Activated CD8-positive, alpha-beta T cell treated with anti-CD3 and anti-CD28 coated beads, Interleukin-2, amount 10 ng/mL, durations not matched to agents 7 days and 5 days (primary cell): ENCODE results near the gene SSNA1. TPM values are rescaled to one million over a fixed set of nuclear protein-coding genes. Genes with fewer than 3 reads are reported as not detected.

Experiments used
- ATAC-seq: fragments of 150-1000 bp; cut with Tn5 transposase; one replicate; pipeline ENCODE4 v1.10.0; 2021; ENCODE audit warnings: moderate library complexity
- CTCF ChIA-PET: fragments of 350-600 bp; sonication (Branson Sonifier 250); formaldehyde crosslinking; loops from one replicate; lab custom pipeline; 2021; ENCODE audit warnings: antibody characterized with exemption; lab: Charles Lee
- POLR2A ChIA-PET: fragments of 350-600 bp; sonication (Branson Sonifier 250); formaldehyde crosslinking; loops from one replicate; lab custom pipeline; 2021; ENCODE audit warnings: antibody characterized with exemption; lab: Charles Lee
- DNase-seq: peaks from one replicate; pipeline ENCODE4 v3.0.0-alpha.2; 2020
- H3K27ac Mint-ChIP-seq: one replicate; pipeline ENCODE4 v1.8.0; 2021; ENCODE audit warnings: mild to moderate bottlenecking, mixed read lengths
- H3K27me3 Mint-ChIP-seq: one replicate; pipeline ENCODE4 v1.8.0; 2021; ENCODE audit warnings: low read depth, mixed read lengths
- H3K36me3 Mint-ChIP-seq: one replicate; pipeline ENCODE4 v1.8.0; 2021; ENCODE audit warnings: low read depth, mixed read lengths
- H3K4me1 Mint-ChIP-seq: one replicate; pipeline ENCODE4 v1.8.0; 2021; ENCODE audit warnings: low read depth, mixed read lengths
- H3K4me3 Mint-ChIP-seq: one replicate; pipeline ENCODE4 v1.8.0; 2021; ENCODE audit warnings: mild to moderate bottlenecking, mixed read lengths
- H3K9me3 Mint-ChIP-seq: one replicate; pipeline ENCODE4 v1.8.0; 2022; ENCODE audit warnings: mixed read lengths; ENCODE audit not compliant: insufficient read depth
- total RNA-seq, 2 experiments: library from RNA; stranded (reverse); gene quantifications; one replicate each; pipeline ENCODE4 v1.2.3, GENCODE V29; 2021

The SSNA1 gene
- total RNA-seq, 2 experiments from 2014 or later = 88.2 to 90.0 TPM

- ATAC-seq = no peak
- Mint-ChIP-seq H3K27ac (no peak overlapping the region), H3K36me3 (peaks cover 5% of the 10 kb centered on the region), H3K9me3 (no peaks in the 10 kb centered on the region), H3K4me1 (peaks cover 3% of the 10 kb centered on the region), H3K27me3 (peaks cover 30% of the 10 kb centered on the region), H3K4me3 (no peak overlapping the region)
- ChIA-PET CTCF (no interaction called here), POLR2A (no interaction called here)
- no peak for DNase-seq
Measured at GRCh38 chr9:137172901-137173795, 15.3 kb upstream of the SSNA1 start.

- Mint-ChIP-seq H3K36me3 (peaks cover 5% of the 10 kb centered on the region), H3K4me1 (no peaks in the 10 kb centered on the region), H3K27ac (no peak overlapping the region), H3K9me3 (no peaks in the 10 kb centered on the region), H3K4me3 (no peak overlapping the region), H3K27me3 (peaks cover 24% of the 10 kb centered on the region)
- ChIA-PET POLR2A (interaction anchor here (1.0 kb wide), 1 partner anchor 9 kb away, joined by 3 read pairs; no protein-coding TSS in a partner anchor), CTCF (no interaction called here)
- ATAC-seq = no peak
- no peak for DNase-seq
Measured at GRCh38 chr9:137173796-137174664, 14.4 kb upstream of the SSNA1 start.

GRCh38 chr9:137174722-137175293 lies 13.7 kb upstream of the SSNA1 start:
- Mint-ChIP-seq H3K27me3 (peaks cover 22% of the 10 kb centered on the region), H3K9me3 (no peaks in the 10 kb centered on the region), H3K36me3 (peaks cover 5% of the 10 kb centered on the region), H3K4me1 (no peaks in the 10 kb centered on the region), H3K27ac (no peak overlapping the region), H3K4me3 (no peak overlapping the region)
- DNase-seq (no peak), ATAC-seq (no peak)
- ChIA-PET CTCF (interaction anchor here (1.3 to 2.0 kb wide), 2 partner anchors 13 to 128 kb away, joined by 3 to 5 read pairs; no protein-coding TSS in a partner anchor), POLR2A (interaction anchor here (1.0 kb wide), 1 partner anchor 8 kb away, joined by 3 read pairs; no protein-coding TSS in a partner anchor)

GRCh38 chr9:137175345-137175961 lies 13.0 kb upstream of the SSNA1 start:
- DNase-seq = no peak
- H3K27me3 Mint-ChIP-seq = peaks cover 17% of the 10 kb centered on the region
- H3K9me3 Mint-ChIP-seq = no peaks in the 10 kb centered on the region
- H3K27ac Mint-ChIP-seq = no peak overlapping the region
- CTCF ChIA-PET = interaction anchor here (1.3 to 2.0 kb wide), 3 partner anchors 12 to 129 kb away, joined by 3 to 5 read pairs (median 3); no protein-coding TSS in a partner anchor
- no peak for ATAC-seq
- peaks cover 5% of the 10 kb centered on the region for H3K36me3 Mint-ChIP-seq
- no peaks in the 10 kb centered on the region for H3K4me1 Mint-ChIP-seq
- no peak overlapping the region for H3K4me3 Mint-ChIP-seq
- POLR2A ChIA-PET = no interaction called here

- Mint-ChIP-seq H3K27me3 (peaks cover 11% of the 10 kb centered on the region), H3K36me3 (peaks cover 5% of the 10 kb centered on the region), H3K4me1 (no peaks in the 10 kb centered on the region), H3K27ac (no peak overlapping the region), H3K9me3 (no peaks in the 10 kb centered on the region), H3K4me3 (no peak overlapping the region)
- CTCF ChIA-PET = interaction anchor here (0.7 to 2.1 kb wide), 12 partner anchors 11 to 88 kb away, joined by 3 to 11 read pairs (median 3); partner anchors contain the start of genes CYSRT1 and RNF224
- DNase-seq (peak; percentile 42), ATAC-seq (peak; percentile 54)
- POLR2A ChIA-PET = interaction anchor here (0.8 to 1.0 kb wide), 2 partner anchors 12 to 47 kb away, joined by 3 to 4 read pairs; no protein-coding TSS in a partner anchor
Measured at GRCh38 chr9:137176302-137177182, 11.9 kb upstream of the SSNA1 start.

- ATAC-seq = no peak
- ChIA-PET CTCF (no interaction called here), POLR2A (no interaction called here)
- H3K27ac Mint-ChIP-seq = no peak overlapping the region
- H3K36me3 Mint-ChIP-seq = peaks cover 9% of the 10 kb centered on the region
- H3K4me3 Mint-ChIP-seq = no peak overlapping the region
- no peaks in the 10 kb centered on the region for H3K4me1 Mint-ChIP-seq
- peaks cover 2% of the 10 kb centered on the region for H3K27me3 Mint-ChIP-seq
- H3K9me3 Mint-ChIP-seq = no peaks in the 10 kb centered on the region
- no peak for DNase-seq
Measured at GRCh38 chr9:137178201-137178938, 10.1 kb upstream of the SSNA1 start.

DNA sequence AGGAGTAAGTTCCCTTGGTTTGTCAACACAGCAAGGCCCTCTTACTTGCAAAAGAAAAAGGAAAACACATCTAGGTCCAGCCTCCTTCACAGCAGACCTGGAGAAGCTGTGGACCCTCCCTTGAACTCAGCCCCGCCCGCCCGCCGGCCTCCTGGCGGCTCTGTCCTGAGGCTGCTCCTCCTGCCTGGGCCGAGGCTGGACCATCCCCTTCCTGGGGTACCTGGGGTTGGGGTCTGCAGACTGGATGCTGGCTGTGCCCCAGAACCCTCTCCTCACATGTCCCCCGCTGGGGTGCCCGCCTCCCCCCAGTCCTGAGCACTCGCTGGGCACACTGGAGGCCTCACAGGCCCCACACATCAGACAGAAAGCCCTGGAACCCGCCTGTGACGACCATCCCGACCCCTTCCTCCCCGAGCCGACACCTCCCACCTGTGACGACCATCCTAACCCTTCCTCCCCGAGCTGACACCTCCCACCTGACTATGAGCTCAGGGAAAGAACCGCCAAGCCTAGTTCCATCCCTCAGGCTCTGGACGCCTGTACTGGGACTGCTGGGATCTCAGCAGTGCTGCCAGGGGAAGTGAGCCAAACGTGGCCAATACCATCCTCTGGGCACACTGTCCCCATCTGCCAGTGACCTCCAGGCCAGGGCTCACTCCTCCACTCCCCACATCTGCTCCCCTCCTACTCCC lies 9.4 kb upstream of the SSNA1 start:
- H3K4me3 Mint-ChIP-seq = no peak overlapping the region
- ChIA-PET CTCF (no interaction called here), POLR2A (no interaction called here)
- no peaks in the 10 kb centered on the region for H3K9me3 Mint-ChIP-seq
- DNase-seq (no peak), ATAC-seq (no peak)
- H3K4me1 Mint-ChIP-seq = no peaks in the 10 kb centered on the region
- H3K27ac Mint-ChIP-seq = no peak overlapping the region
- peaks cover 12% of the 10 kb centered on the region for H3K36me3 Mint-ChIP-seq
- H3K27me3 Mint-ChIP-seq = no peaks in the 10 kb centered on the region

DNA sequence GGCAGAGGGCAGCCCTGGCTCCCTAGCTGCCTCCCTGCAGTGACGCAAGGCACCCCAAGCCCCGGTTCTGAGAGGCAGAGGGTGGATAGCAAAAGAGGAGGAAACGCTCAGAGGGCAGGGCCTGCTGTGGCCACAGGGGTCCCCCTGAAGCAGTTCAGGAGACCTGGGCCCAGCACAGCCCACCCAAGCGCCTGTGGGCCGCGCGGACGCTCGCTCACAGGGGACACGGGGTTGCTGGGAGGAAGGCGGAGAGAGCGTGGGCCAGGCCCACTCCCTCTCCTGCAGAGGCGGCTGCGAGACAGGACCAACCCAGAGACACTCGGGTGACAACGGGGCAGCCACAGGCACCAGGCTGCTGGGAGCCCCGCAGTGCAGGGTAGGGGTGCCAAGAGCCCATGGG lies 8.7 kb upstream of the SSNA1 start:
- no peak for DNase-seq
- H3K4me1 Mint-ChIP-seq = peaks cover 3% of the 10 kb centered on the region
- no peak for ATAC-seq
- CTCF ChIA-PET = no interaction called here
- H3K9me3 Mint-ChIP-seq = no peaks in the 10 kb centered on the region
- H3K27me3 Mint-ChIP-seq = no peaks in the 10 kb centered on the region
- POLR2A ChIA-PET = no interaction called here
- H3K4me3 Mint-ChIP-seq = no peak overlapping the region
- H3K27ac Mint-ChIP-seq = no peak overlapping the region
- peaks cover 16% of the 10 kb centered on the region for H3K36me3 Mint-ChIP-seq

DNA sequence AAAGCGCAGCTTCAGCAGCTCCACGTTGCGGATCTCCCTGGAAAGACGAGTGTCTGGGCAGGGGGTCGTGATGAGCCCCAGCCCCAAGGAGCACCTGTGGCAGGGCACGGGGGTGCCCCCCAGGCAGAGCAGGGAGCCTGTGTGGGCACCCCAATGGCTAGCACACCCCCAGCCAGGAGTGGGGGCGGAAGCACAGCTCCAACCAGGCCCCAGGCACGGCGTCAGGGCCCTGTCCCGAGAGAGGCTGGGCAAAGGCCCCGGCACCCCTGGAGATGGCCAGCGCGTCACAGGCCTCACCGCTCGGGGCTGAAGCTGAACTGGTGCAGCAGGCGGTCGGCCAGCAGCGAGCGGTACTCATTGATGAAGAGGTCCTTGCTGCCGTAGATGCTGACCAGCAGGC lies 8.0 kb upstream of the SSNA1 start:
- no peak for DNase-seq
- Mint-ChIP-seq H3K4me1 (peaks cover 3% of the 10 kb centered on the region), H3K9me3 (no peaks in the 10 kb centered on the region), H3K27me3 (no peaks in the 10 kb centered on the region), H3K36me3 (peaks cover 16% of the 10 kb centered on the region), H3K27ac (no peak overlapping the region), H3K4me3 (no peak overlapping the region)
- ChIA-PET CTCF (no interaction called here), POLR2A (interaction anchor here (0.8 kb wide), 1 partner anchor 9 kb away, joined by 3 read pairs; the partner anchor contains the start of gene SSNA1)
- ATAC-seq = no peak
